Fibroblast of lung (primary cell): ENCODE data around the gene NKG7. TPM values are rescaled to one million over a fixed set of nuclear protein-coding genes. Genes with fewer than 3 reads are reported as not detected.

ENCODE experiments used
- DNase-seq, 2 donors: peaks; one replicate each; pipeline versions ENCODE4 v3.0.0 to v3.0.0-alpha.2; 2010; ENCODE audit warnings: low read depth in 2 of 2
- H2AFZ ChIP-seq: 2 replicates; pipeline ENCODE4 v1.5.1; 2012; ENCODE audit warnings: low read length, control low read depth, inconsistent platforms
- H3K27ac ChIP-seq: 2 replicates; pipeline ENCODE4 v1.5.1; 2011; ENCODE audit warnings: low read length, control low read depth; ENCODE audit not compliant: insufficient read depth
- H3K27me3 ChIP-seq: 2 replicates; pipeline ENCODE4 v1.5.1; 2011; ENCODE audit warnings: mild to moderate bottlenecking, low read length; ENCODE audit not compliant: control insufficient read depth, insufficient read depth
- H3K36me3 ChIP-seq: 2 replicates; pipeline ENCODE4 v1.5.1; 2011; ENCODE audit warnings: low read length; ENCODE audit not compliant: control insufficient read depth, insufficient read depth
- H3K4me1 ChIP-seq: 2 replicates; pipeline ENCODE4 v1.5.1; 2011; ENCODE audit warnings: low read length; ENCODE audit not compliant: control insufficient read depth, insufficient read depth; ENCODE audit errors: extremely low read depth
- H3K4me2 ChIP-seq: 2 replicates; pipeline ENCODE4 v1.5.1; 2011; ENCODE audit warnings: low read length, control low read depth; ENCODE audit not compliant: insufficient read depth; ENCODE audit errors: extremely low read depth
- H3K4me3 ChIP-seq, 4 experiments: fragments of 200-600 bp in 1 of 4; sonication (generic) in 1 of 4; replicated peaks in 1 of 4; 2 replicates each; pipeline ENCODE4 v1.5.1; 2011 to 2016; ENCODE audit warnings: low read length in 4 of 4, low read depth in 3 of 4, mild to moderate bottlenecking in 3 of 4, control low read depth in 2 of 4, inconsistent platforms in 1 of 4, mixed read lengths in 1 of 4; ENCODE audit not compliant: insufficient read depth in 1 of 4; ENCODE audit errors: control extremely low read depth in 1 of 4
- H3K79me2 ChIP-seq: 2 replicates; pipeline ENCODE4 v1.5.1; 2012; ENCODE audit warnings: mild to moderate bottlenecking, low read length, inconsistent platforms; ENCODE audit not compliant: control insufficient read depth, insufficient read depth
- H3K9ac ChIP-seq: 2 replicates; pipeline ENCODE4 v1.5.1; 2011; ENCODE audit warnings: mild to moderate bottlenecking, low read length, control low read depth; ENCODE audit not compliant: insufficient read depth
- H3K9me3 ChIP-seq: 2 replicates; pipeline ENCODE4 v1.5.1; 2012; ENCODE audit warnings: low read depth, low read length; ENCODE audit not compliant: control insufficient read depth, insufficient read depth
- H4K20me1 ChIP-seq: 2 replicates; pipeline ENCODE4 v1.5.1; 2011; ENCODE audit warnings: low read length; ENCODE audit not compliant: control insufficient read depth, insufficient read depth; ENCODE audit errors: extremely low read depth
- CTCF ChIP-seq, 2 donors: IDR thresholded peaks in 1 of 2; conservative IDR thresholded peaks in 1 of 2; 1 replicate in 1 of 2; 2 replicates in 1 of 2; pipeline ENCODE4 v1.5.1; 2011 to 2012; ENCODE audit warnings: low read length in 2 of 2, control low read depth in 1 of 2, inconsistent platforms in 1 of 2, low read depth in 1 of 2, mild to moderate bottlenecking in 1 of 2
- EZH2 ChIP-seq: IDR thresholded peaks from 2 replicates; pipeline ENCODE4 v1.5.1; 2012; ENCODE audit warnings: low read length, control low read depth, mild to moderate bottlenecking; ENCODE audit errors: missing control alignments
- polyA plus RNA-seq, 2 donors: library from polyadenylated mRNA; depleted of rRNA in 1 of 2; stranded (reverse) in 1 of 2; unstranded in 1 of 2; fragments of >200 nt; gene quantifications; 2 replicates each; pipeline ENCODE4 v1.2.1, GENCODE V29; 2011 to 2012; ENCODE audit warnings: missing spikeins in 1 of 2
- total RNA-seq: library from RNA; depleted of rRNA; stranded (reverse); fragments of >200 nt; gene quantifications from 2 replicates; pipeline ENCODE4 v1.2.1, GENCODE V29; 2014

The NKG7 gene
- total and polyA plus RNA-seq, 2 donors (not counting 1 experiment from before 2014, with no cell fraction given): not detected

DNA sequence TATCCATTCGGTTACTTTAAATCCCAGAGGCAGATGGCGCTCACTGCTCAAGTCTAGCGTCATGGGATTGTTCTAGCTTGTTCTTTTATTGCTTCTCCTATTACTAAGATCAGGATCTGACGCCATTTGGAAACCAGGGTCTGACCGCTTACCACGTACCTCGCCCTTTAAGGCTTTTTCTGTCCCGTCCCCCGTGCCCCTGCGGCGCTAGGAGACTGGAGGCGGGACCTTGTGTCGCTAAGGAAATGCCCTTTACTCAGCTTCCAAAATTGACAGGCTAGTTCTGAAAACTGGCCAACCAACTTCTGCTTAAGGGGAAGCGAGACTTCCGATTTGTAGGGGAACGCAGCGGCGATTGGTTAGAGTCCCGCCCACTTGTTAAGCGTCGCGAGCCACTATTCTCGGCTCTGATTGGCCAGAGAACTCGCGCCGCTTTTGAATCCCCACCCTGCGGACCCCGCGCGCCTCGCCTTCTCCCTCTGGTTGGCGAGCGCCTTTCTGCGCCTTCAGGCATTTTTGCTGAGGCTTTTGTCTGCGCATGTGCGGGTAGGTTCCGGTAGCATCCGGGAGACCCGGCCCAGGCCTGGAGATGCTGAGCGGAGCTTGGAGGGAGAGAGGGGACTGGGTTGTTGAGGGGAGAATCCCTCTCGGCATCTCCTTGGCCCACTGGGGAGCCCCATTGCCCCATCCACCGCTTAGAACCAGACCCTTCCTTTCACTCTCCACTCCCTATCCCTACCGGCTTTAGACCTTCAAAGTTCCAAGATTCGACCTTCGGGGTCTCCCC, 21.8 kb upstream of the NKG7 start:
- no peaks in the 10 kb centered on the region for H3K79me2 ChIP-seq
- no peaks in the 10 kb centered on the region for H3K27me3 ChIP-seq
- peak overlapping the region; percentile 40 for H3K9ac ChIP-seq
- H3K9me3 ChIP-seq: no peaks in the 10 kb centered on the region
- H3K4me3 ChIP-seq: peak overlapping the region; percentile 50 to 64 (median 56)
- DNase-seq: peak; percentile 98 to 99
- peak overlapping the region; percentile 85 for H3K27ac ChIP-seq
- TF ChIP-seq EZH2 (no peak), CTCF (conservative IDR thresholded peaks at IDR 0.05 in 1 of 2, IDR thresholded peaks at IDR 0.05 in 1 of 2; ENCODE audit: low read depth in 1 of 2, low read length in 2 of 2) (peak; percentile 7 to 17)
- no peaks in the 10 kb centered on the region for H4K20me1 ChIP-seq
- peak overlapping the region; percentile 92 for H3K4me2 ChIP-seq
- peaks cover 6% of the 10 kb centered on the region for H3K4me1 ChIP-seq
- peak overlapping the region; percentile 84 for H2AFZ ChIP-seq
- H3K36me3 ChIP-seq: no peaks in the 10 kb centered on the region

GRCh38 chr19:51392701-51393100, 20.2 kb upstream of the NKG7 start:
- no peak overlapping the region for H3K4me2 ChIP-seq
- no peak overlapping the region for H3K9ac ChIP-seq
- H3K27ac ChIP-seq: no peak overlapping the region
- no peaks in the 10 kb centered on the region for H3K79me2 ChIP-seq
- no peaks in the 10 kb centered on the region for H4K20me1 ChIP-seq
- H3K9me3 ChIP-seq: no peaks in the 10 kb centered on the region
- no peak overlapping the region for H2AFZ ChIP-seq
- H3K4me1 ChIP-seq: peaks cover 6% of the 10 kb centered on the region
- no peaks in the 10 kb centered on the region for H3K36me3 ChIP-seq
- H3K4me3 ChIP-seq: no peak overlapping the region
- no peak for DNase-seq
- no peaks in the 10 kb centered on the region for H3K27me3 ChIP-seq
- TF ChIP-seq EZH2 (no peak), CTCF (conservative IDR thresholded peaks at IDR 0.05 in 1 of 2, IDR thresholded peaks at IDR 0.05 in 1 of 2; ENCODE audit: low read depth in 1 of 2, low read length in 2 of 2) (no peak)

DNA sequence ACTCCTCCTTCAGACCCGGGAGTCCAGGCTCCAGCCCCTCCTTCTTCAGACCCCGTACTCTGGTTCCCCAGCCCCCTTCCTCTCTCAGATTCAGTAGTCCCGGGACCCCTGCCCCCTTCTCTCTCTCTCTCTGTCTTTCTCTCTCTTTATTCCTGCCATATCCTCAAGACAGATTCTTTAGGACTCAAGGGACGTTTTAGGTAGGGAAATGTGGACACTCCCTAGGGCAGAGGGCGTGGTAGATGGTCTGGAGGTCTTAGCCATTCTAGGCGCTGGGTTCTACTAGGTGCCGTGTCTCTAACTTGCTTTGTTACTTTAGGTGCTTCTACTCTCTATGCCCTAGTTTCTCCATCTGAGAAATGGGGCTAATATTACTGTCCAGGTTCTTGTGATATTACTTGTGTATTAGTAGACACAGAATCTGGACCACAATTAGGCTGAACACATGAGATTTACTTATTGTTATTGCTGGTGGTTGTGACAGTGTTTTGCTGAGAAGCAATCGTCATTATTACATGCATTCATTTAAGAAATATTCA, 18.7 kb upstream of the NKG7 start:
- no peaks in the 10 kb centered on the region for H3K79me2 ChIP-seq
- no peak overlapping the region for H2AFZ ChIP-seq

More for the DNA sequence above, 18.7 kb upstream of the NKG7 start:
- Histone ChIP-seq H3K9me3 (no peaks in the 10 kb centered on the region), H3K27me3 (no peaks in the 10 kb centered on the region), H3K4me1 (peaks cover 6% of the 10 kb centered on the region), H3K9ac (no peak overlapping the region), H3K36me3 (no peaks in the 10 kb centered on the region), H3K4me2 (no peak overlapping the region), H3K4me3 (no peak overlapping the region), H4K20me1 (no peaks in the 10 kb centered on the region), H3K27ac (no peak overlapping the region)
- no peak for TF ChIP-seq EZH2
- no peak for TF ChIP-seq CTCF (conservative IDR thresholded peaks at IDR 0.05 in 1 of 2, IDR thresholded peaks at IDR 0.05 in 1 of 2; ENCODE audit: low read depth in 1 of 2, low read length in 2 of 2)
- no peak for DNase-seq
